Activated CD4-positive, alpha-beta memory T cell treated with anti-CD3 and anti-CD28 coated beads for 36 hours (primary cell): ENCODE measurements around the gene SGK2. TPM values are rescaled to one million over a fixed set of nuclear protein-coding genes. Genes with fewer than 3 reads are reported as not detected.

Experiments
- CTCF ChIA-PET: fragments of 350-600 bp; sonication (Branson Sonifier 250); formaldehyde crosslinking; loops from one replicate; lab custom pipeline; 2021; ENCODE audit warnings: antibody characterized with exemption, inconsistent platforms; lab: Charles Lee
- POLR2A ChIA-PET: fragments of 350-600 bp; sonication (Branson Sonifier 250); formaldehyde crosslinking; loops from one replicate; lab custom pipeline; 2021; ENCODE audit warnings: antibody characterized with exemption; lab: Charles Lee
- DNase-seq: peaks from one replicate; pipeline ENCODE4 v3.0.0-alpha.2; 2020
- H3K27ac Mint-ChIP-seq: one replicate; pipeline ENCODE4 v1.8.0; 2021; ENCODE audit warnings: mixed read lengths
- H3K27me3 Mint-ChIP-seq: one replicate; pipeline ENCODE4 v1.8.0; 2021; ENCODE audit warnings: mixed read lengths
- H3K36me3 Mint-ChIP-seq: one replicate; pipeline ENCODE4 v1.8.0; 2021; ENCODE audit warnings: mixed read lengths
- H3K4me1 Mint-ChIP-seq: one replicate; pipeline ENCODE4 v1.8.0; 2021; ENCODE audit warnings: low read depth, mixed read lengths
- H3K4me3 Mint-ChIP-seq: one replicate; pipeline ENCODE4 v1.8.0; 2021; ENCODE audit warnings: mild to moderate bottlenecking, mixed read lengths
- H3K9me3 Mint-ChIP-seq: one replicate; pipeline ENCODE4 v1.8.0; 2021; ENCODE audit warnings: mixed read lengths
- intact Hi-C: fragments of 100-400 bp; cut with micrococcal nuclease; formaldehyde crosslinking; loops from one replicate; pipeline ENCODE4 v1.15.1; 2023
- total RNA-seq, 2 experiments: library from RNA; stranded (reverse); gene quantifications; one replicate each; pipeline ENCODE4 v1.2.3, GENCODE V29; 2021

The SGK2 gene
- total RNA-seq, 2 experiments from 2014 or later = 0.62 to 0.87 TPM

- H3K27ac Mint-ChIP-seq = no peak overlapping the region
- H3K27me3 Mint-ChIP-seq = no peaks in the 10 kb centered on the region
- H3K9me3 Mint-ChIP-seq = no peaks in the 10 kb centered on the region
- ChIA-PET CTCF (interaction anchor here (1.1 kb wide), 1 partner anchor 31 kb away, joined by 4 read pairs; no protein-coding TSS in a partner anchor), POLR2A (no interaction called here)
- no peak overlapping the region for H3K4me3 Mint-ChIP-seq
- no peaks in the 10 kb centered on the region for H3K4me1 Mint-ChIP-seq
- no peaks in the 10 kb centered on the region for H3K36me3 Mint-ChIP-seq
- intact Hi-C loops = no loop called here
- no peak for DNase-seq
These were observed 9.9 kb downstream of the SGK2 start for GRCh38 chr20:43568706-43569105.

GRCh38 chr20:43569282-43569681 is 10.5 kb downstream of the SGK2 start:
- Mint-ChIP-seq H3K4me3 (no peak overlapping the region), H3K27me3 (no peaks in the 10 kb centered on the region), H3K9me3 (no peaks in the 10 kb centered on the region), H3K27ac (no peak overlapping the region), H3K4me1 (no peaks in the 10 kb centered on the region), H3K36me3 (no peaks in the 10 kb centered on the region)
- CTCF ChIA-PET = interaction anchor here (1.1 to 1.5 kb wide), 2 partner anchors 9 to 32 kb away, joined by 4 to 5 read pairs; no protein-coding TSS in a partner anchor
- no peak for DNase-seq
- POLR2A ChIA-PET = no interaction called here
- intact Hi-C loops = no loop called here

- no peaks in the 10 kb centered on the region for H3K9me3 Mint-ChIP-seq
- H3K4me3 Mint-ChIP-seq = no peak overlapping the region
- no peaks in the 10 kb centered on the region for H3K27me3 Mint-ChIP-seq
- no peaks in the 10 kb centered on the region for H3K4me1 Mint-ChIP-seq
- H3K36me3 Mint-ChIP-seq = no peaks in the 10 kb centered on the region
- DNase-seq = no peak
- no peak overlapping the region for H3K27ac Mint-ChIP-seq
- POLR2A ChIA-PET = no interaction called here
- intact Hi-C loops = no loop called here
- CTCF ChIA-PET = interaction anchor here (0.9 to 1.5 kb wide), 2 partner anchors 8 to 32 kb away, joined by 5 read pairs; no protein-coding TSS in a partner anchor
These were observed 11.7 kb downstream of the SGK2 start for GRCh38 chr20:43570496-43570895.

- no peak overlapping the region for H3K4me3 Mint-ChIP-seq
- intact Hi-C loops = no loop called here
- no peak overlapping the region for H3K27ac Mint-ChIP-seq
- no peaks in the 10 kb centered on the region for H3K36me3 Mint-ChIP-seq
- no peaks in the 10 kb centered on the region for H3K4me1 Mint-ChIP-seq
- no peaks in the 10 kb centered on the region for H3K9me3 Mint-ChIP-seq
- no peak for DNase-seq
- ChIA-PET POLR2A (no interaction called here), CTCF (interaction anchor here (0.6 kb wide), 1 partner anchor 12 kb away, joined by 8 read pairs; no protein-coding TSS in a partner anchor)
- no peaks in the 10 kb centered on the region for H3K27me3 Mint-ChIP-seq
These were observed 12.5 kb downstream of the SGK2 start for GRCh38 chr20:43571310-43571709.

GRCh38 chr20:43571771-43572170 is 12.9 kb downstream of the SGK2 start:
- ChIA-PET POLR2A (no interaction called here), CTCF (interaction anchor here (0.6 kb wide), 1 partner anchor 12 kb away, joined by 8 read pairs; no protein-coding TSS in a partner anchor)
- H3K4me1 Mint-ChIP-seq = no peaks in the 10 kb centered on the region
- H3K4me3 Mint-ChIP-seq = no peak overlapping the region
- no peak overlapping the region for H3K27ac Mint-ChIP-seq
- H3K27me3 Mint-ChIP-seq = no peaks in the 10 kb centered on the region
- DNase-seq = no peak
- no peaks in the 10 kb centered on the region for H3K9me3 Mint-ChIP-seq
- H3K36me3 Mint-ChIP-seq = no peaks in the 10 kb centered on the region
- intact Hi-C loops = no loop called here

- Mint-ChIP-seq H3K4me1 (no peaks in the 10 kb centered on the region), H3K9me3 (no peaks in the 10 kb centered on the region), H3K36me3 (no peaks in the 10 kb centered on the region), H3K27ac (no peak overlapping the region), H3K4me3 (no peak overlapping the region), H3K27me3 (no peaks in the 10 kb centered on the region)
- no peak for DNase-seq
- ChIA-PET CTCF (no interaction called here), POLR2A (no interaction called here)
- intact Hi-C loops = no loop called here
These were observed 14.1 kb downstream of the SGK2 start for GRCh38 chr20:43572891-43573290.

- intact Hi-C loops = no loop called here
- no peak for DNase-seq
- Mint-ChIP-seq H3K36me3 (no peaks in the 10 kb centered on the region), H3K27me3 (no peaks in the 10 kb centered on the region), H3K4me3 (no peak overlapping the region), H3K27ac (no peak overlapping the region), H3K4me1 (no peaks in the 10 kb centered on the region), H3K9me3 (no peaks in the 10 kb centered on the region)
- ChIA-PET CTCF (interaction anchor here (1.2 kb wide), 1 partner anchor 38 kb away, joined by 3 read pairs; no protein-coding TSS in a partner anchor), POLR2A (no interaction called here)
These were observed 17.3 kb downstream of the SGK2 start for GRCh38 chr20:43576108-43576507.

GRCh38 chr20:43579861-43580793 is 21.3 kb downstream of the SGK2 start:
- H3K4me1 Mint-ChIP-seq = no peaks in the 10 kb centered on the region
- no peaks in the 10 kb centered on the region for H3K36me3 Mint-ChIP-seq
- no peak overlapping the region for H3K27ac Mint-ChIP-seq
- ChIA-PET POLR2A (interaction anchor here (0.6 kb wide), 1 partner anchor 34 kb away, joined by 5 read pairs; no protein-coding TSS in a partner anchor), CTCF (no interaction called here)
- no peak for DNase-seq
- no peaks in the 10 kb centered on the region for H3K27me3 Mint-ChIP-seq
- H3K4me3 Mint-ChIP-seq = no peak overlapping the region
- no peaks in the 10 kb centered on the region for H3K9me3 Mint-ChIP-seq
- intact Hi-C loops = no loop called here

GRCh38 chr20:43583133-43583864 is 24.5 kb downstream of the SGK2 start:
- Mint-ChIP-seq H3K36me3 (no peaks in the 10 kb centered on the region), H3K4me3 (no peak overlapping the region), H3K27me3 (no peaks in the 10 kb centered on the region), H3K4me1 (no peaks in the 10 kb centered on the region), H3K27ac (no peak overlapping the region), H3K9me3 (no peaks in the 10 kb centered on the region)
- DNase-seq = no peak
- ChIA-PET POLR2A (interaction anchor here (0.7 kb wide), 1 partner anchor 126 kb away, joined by 4 read pairs; the partner anchor contains the start of gene SRSF6), CTCF (interaction anchor here (0.6 kb wide), 1 partner anchor 12 kb away, joined by 8 read pairs; no protein-coding TSS in a partner anchor)
- intact Hi-C loops = no loop called here

- no peak for DNase-seq
- Mint-ChIP-seq H3K36me3 (no peaks in the 10 kb centered on the region), H3K4me3 (no peak overlapping the region), H3K9me3 (no peaks in the 10 kb centered on the region), H3K4me1 (no peaks in the 10 kb centered on the region), H3K27ac (no peak overlapping the region), H3K27me3 (no peaks in the 10 kb centered on the region)
- CTCF ChIA-PET = interaction anchor here (0.6 kb wide), 1 partner anchor 13 kb away, joined by 8 read pairs; no protein-coding TSS in a partner anchor
- POLR2A ChIA-PET = no interaction called here
- intact Hi-C loops = no loop called here
These were observed 25.2 kb downstream of the SGK2 start for GRCh38 chr20:43583982-43584432.

- POLR2A ChIA-PET = interaction anchor here (0.8 kb wide), 1 partner anchor 75 kb away, joined by 6 read pairs; no protein-coding TSS in a partner anchor
- H3K27ac Mint-ChIP-seq = no peak overlapping the region
- no peaks in the 10 kb centered on the region for H3K4me1 Mint-ChIP-seq
- CTCF ChIA-PET = interaction anchor here (0.6 kb wide), 1 partner anchor 33 kb away, joined by 3 read pairs; no protein-coding TSS in a partner anchor
- H3K27me3 Mint-ChIP-seq = no peaks in the 10 kb centered on the region
- no peak for DNase-seq
- no peak overlapping the region for H3K4me3 Mint-ChIP-seq
- intact Hi-C loops = no loop called here
- H3K36me3 Mint-ChIP-seq = no peaks in the 10 kb centered on the region
- no peaks in the 10 kb centered on the region for H3K9me3 Mint-ChIP-seq
These were observed 25.8 kb downstream of the SGK2 start for GRCh38 chr20:43584448-43585136.
